Activated T-helper 1 cell treated with Interleukin-2 at 50 U/mL for 16 hours (primary cell): ENCODE measurements around the gene ELL2.
A peak's percentile ranks its signal among the peaks of the same experiment; 100 is the strongest.

Experiments
- DNase-seq: peaks from one replicate; pipeline ENCODE4 v3.0.0-alpha.2; 2020; ENCODE audit warnings: low read depth

Gene ELL2

DNA sequence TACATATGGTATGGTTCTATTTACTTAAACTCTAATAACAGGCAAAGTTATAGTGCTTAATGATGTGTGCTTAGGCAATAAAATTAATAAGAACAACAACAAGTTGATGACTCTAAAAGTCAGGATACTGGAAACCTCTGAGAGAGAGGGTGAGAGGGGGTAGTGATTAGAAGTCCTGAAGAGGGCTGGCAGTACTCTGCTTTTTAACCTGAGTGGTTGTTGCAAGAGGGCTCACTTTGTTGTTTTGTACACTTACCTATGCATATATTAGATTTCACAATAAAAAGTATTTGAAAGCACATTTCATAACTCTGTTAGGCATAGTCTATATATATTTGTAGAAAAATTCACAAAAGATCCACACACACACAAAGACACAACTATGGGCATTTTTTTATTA, 21.4 kb upstream of the ELL2 start:
- no peak for DNase-seq

DNA sequence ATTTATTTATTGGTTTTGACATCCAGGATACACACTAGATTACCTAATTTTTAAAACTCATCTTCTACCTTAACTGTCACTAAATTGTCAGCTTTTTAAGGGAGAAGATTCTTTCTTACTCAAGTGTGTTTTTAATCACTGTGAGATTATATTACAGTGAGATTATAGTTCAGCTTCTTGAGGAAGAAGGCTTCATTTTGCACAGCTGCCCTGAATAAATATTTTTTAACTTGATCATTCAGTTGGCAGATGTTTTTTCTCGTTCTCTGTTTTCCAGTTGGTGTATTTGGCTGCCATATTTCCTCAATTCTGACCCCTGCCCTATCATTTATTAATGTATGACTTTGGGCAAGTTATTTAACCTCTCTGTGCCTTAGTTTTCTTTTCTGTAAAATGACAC, 15.0 kb upstream of the ELL2 start:
- DNase-seq, result no peak

DNA sequence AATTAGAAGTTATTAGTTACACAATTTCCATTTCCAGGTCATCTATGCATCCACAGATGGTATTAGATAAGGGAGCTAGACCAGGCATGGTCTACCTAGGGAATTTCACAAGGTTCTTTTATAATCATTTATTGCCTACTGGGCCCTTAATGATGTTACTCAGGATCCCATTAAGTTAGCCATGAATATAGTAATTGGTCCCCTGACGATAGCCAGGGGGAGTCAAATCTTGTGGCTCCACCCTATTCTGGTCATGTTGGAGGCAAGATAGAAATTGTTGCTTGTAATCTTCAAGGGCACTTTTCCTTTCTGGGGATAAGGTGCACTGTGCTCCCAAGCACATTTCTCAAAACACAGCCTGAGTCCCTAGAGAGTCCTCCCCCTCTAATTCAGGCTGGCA, 14.1 kb upstream of the ELL2 start:
- no peak for DNase-seq

DNA sequence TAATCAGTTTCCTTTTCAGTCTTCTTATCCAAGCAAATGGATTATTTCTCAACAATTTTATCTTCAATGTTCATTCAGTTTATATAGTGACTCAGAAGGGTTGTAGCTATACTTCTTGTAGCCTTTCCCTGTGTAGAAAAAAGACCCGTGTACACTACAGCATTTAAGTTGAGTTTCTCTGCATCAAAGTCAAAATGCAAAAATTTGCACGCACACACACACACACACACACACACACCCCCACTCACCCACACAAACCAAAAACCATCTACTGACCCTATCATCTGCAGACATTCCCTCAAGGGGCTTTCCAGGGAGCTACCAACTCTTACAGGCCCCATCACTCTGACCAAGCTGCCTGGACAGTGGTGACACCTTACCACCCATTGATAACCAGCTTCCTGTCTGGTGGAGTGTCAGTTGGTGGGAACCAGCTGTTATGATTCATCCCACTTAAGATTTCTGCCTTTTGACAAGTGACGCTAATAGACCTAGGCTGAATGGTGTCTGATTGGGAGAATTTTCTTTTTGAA, 12.2 kb upstream of the ELL2 start:
- no peak for DNase-seq

DNA sequence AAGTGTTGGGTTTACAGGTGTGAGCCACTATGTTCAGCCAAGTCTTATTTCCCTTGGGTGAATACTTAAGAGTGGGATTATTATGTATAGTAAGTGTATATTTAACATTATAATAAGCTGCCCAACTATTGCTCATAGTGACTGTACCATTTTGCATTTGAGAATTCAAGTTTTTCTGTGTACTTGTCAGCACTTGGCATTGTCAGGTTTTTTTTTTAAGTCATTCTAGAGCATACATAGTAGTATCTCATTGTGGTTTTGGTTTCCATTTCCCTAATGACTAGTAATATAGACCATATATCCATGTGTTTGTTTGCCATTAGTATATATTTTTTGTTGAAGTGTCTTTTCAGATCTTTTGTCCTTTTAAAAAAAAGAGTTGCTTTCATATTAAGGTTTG, 10.5 kb upstream of the ELL2 start:
- DNase-seq, result no peak

DNA sequence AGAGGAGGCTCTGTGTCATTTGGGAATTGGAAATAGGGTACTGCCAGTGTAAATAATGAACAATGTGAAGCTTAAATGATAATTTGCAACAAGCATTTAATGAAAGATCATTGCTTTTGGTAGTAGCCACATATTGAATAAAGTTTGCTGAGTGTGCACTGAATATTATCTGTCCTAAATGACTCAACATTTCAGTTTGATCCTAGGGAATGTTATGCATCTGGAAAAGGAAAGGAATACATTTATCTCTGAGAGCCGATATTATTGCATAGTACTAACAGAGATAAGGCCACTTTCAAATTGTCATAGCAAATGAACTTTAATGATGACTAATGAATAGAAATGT, 8.7 kb upstream of the ELL2 start:
- DNase-seq, result no peak

DNA sequence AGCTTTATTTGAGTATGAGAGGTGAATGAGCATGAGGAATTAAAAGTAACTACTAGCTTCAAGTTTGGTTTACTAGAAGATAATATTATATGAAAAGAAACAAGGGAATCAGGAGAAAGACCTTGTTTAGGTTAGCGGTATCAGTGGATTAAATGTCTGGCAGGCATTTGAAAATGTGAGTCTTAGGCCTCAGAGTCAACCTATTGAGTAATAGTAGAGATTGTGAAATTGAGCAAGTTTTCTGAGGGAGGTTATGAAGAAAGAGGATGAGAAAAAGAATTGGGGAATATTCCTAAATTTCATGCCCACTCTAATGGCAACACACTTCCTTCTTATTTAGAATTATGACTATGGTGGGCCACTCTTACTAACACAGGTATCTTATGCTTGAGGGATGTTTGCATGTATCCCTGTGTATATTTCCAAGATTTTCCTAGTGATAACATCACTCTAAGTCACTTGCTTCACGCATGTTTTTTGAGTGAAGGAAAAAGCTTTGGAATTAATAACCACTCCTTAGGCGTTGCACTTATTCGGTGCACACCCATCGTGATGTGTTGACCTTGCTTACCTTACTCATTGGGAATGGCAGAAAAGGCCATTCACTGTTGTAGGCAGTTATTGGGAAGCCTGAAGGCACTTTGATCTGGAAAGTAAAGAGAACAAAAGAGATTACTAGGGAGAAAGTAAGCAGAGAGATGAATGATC, 8.2 kb upstream of the ELL2 start:
- DNase-seq, result no peak

DNA sequence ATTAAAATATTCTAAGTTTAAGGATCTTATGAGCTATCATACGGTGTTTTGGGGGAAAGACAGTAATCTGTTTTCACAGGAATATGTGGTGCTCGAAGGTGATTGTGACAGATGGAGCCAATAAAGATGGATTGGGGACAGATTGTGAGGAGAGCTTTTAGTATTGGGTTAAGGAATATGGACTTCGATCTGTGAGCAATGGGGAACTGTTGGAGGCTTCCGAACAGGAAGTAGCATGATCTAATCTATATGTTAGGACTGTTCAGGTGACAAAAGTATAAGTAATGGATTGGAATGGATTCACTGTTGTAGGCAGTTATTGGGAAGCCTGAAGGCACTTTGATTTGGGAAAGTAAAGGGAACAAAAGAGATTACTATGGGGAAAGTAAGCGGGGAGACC, 7.4 kb upstream of the ELL2 start:
- no peak for DNase-seq

DNA sequence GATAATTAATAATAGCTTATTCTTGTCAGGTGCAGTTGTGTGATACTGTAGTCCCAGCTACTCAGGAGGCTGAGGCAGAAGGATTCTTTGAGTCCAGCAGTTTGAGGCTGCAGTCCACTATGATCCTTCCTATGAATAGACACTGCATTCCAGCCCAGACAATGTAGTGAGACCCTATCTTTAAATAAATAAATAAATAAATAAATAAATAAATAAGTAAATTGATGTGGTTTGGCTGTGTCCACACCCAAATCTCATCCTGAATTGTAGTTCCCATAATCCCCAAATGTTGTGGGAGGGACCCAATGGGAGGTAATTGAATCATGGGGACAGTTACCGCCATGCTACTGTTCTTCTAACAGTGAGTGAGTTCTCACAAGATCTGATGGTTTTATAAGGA, 5.6 kb upstream of the ELL2 start:
- DNase-seq, result no peak

DNA sequence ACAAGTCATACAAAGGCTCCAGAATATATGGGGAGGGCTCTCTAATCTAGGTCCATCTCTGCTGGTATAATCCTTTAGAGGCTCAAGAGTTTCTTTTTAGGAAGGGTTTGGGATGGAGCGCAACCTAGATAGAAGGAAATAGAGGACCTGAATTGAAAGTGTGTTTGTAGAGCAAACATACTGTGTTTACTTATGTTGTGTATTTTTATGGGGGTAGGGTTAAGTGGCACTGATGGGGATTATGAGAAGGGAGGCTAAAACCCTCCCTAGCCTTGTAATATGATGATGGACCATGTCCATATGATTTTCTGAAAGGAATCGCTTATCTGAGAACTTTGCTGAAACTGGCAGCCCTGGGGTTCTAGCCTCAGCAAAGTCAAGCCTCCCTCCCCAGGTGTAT, 4.4 kb upstream of the ELL2 start:
- DNase-seq, result no peak

DNA sequence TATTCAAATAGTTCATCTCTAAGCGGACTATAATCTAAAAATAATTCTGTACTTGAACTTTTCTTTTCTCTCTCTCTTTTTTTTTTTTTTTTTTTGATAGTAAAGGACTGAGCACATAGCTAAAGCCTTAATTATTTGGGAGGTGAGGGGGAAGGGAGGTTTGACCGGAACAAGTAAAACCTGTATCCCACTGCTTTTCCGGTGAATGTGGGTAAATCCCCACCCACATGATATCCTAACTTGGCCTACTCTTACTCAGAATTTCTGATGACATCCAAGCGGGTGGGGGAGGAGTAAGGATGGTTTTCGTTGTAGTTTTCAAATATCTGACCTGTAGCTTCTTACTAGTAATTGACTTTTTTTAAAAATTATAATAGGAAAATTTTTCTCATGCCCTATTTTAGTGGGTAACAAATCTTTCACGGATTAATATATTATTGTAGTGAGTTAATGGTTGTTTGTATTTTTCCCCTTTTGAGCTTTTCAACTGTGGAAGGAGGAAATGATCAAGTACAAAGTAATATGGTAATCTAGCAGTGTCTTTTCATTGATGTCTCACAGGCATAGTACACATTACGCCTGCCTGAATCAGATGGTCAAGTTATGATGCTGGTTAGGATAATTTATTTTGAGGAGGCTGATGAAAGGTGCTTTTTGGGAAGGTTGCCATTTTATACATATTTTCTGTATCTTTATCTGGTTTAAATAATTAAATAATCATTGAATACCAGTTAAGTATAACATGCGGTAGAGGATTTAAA, 2.2 kb upstream of the ELL2 start:
- DNase-seq, result no peak

DNA sequence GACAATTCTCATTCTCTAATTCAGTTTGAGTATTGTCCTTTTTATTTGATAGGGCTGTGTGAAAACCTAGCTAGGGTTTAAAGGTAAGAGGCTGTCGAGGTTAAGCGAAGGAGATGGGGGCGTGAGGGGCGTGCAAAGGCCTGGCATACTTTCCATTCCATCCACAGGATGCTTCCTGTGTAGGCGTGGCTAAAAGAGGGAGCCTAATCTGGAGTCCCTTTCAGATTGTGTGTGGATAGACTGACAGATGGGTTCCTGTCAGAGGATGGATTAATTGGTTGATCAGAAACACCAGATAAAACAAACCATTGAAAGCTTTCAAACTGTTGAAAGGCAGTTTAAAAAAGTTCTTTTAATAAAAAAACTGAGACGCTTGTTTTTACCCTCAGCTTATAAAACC, 1.1 kb upstream of the ELL2 start:
- no peak for DNase-seq

DNA sequence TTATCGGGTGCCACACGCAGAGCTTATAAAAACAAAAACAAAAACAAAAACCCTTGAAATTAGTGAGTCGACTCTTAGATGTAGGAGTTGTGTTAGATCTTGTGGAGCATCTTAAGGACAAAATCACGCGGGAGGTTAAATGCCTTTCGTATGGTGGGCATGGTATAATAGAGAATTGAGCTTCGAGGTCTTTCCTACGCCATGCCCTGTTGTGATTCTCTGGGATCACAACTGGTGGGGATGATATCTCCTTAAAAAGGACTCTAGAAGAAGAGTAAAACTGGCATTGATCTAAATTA, 773 bp upstream of the ELL2 start:
- DNase-seq, result no peak

DNA sequence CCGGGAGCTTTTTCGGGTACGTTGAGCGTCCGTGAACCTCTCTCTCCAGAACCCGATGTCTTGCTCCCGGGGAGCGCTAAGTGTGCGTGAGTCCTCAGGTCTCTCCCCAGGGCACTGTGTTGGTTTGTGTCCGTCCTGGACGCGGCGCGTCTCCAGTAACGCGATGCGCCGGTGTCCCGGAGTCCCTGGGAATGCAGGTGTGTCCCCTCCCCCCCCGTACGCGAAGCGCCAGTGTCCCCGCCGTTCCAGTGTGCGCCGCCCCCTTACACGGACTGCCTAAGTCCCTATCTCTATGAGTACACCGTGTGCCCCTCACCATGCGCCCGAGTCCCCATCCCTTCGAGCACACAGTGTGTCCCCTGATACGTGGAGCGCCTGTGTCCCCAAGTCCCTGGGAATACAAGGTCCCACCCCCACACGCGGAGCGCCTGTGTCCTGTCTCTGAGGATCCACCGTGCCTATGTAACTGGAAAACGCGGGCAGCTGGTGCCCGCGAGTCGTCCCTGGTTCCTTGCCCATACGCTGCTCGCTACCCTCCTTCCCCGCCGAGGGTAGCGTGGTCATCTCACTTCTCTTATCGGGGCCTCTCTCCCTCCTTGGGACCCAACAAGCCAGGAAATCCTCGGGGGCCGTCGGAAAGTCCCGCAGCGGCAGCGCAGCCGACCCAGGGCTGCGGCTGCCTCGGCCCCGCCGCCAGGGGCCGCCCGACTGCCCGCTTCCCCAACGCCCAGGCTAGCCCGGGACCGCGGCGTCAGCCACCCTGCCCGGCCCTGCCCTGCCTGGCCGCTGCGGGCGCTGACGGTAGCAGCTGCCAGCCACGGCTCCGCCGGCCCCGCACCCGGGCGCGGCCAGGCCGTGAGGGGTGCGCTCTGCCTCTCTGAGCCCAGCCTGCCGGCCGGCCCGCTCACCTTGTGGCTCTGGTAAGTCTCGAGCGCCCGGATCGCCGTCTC, 709 bp downstream of the ELL2 start:
- peak; percentile 56 for DNase-seq

DNA sequence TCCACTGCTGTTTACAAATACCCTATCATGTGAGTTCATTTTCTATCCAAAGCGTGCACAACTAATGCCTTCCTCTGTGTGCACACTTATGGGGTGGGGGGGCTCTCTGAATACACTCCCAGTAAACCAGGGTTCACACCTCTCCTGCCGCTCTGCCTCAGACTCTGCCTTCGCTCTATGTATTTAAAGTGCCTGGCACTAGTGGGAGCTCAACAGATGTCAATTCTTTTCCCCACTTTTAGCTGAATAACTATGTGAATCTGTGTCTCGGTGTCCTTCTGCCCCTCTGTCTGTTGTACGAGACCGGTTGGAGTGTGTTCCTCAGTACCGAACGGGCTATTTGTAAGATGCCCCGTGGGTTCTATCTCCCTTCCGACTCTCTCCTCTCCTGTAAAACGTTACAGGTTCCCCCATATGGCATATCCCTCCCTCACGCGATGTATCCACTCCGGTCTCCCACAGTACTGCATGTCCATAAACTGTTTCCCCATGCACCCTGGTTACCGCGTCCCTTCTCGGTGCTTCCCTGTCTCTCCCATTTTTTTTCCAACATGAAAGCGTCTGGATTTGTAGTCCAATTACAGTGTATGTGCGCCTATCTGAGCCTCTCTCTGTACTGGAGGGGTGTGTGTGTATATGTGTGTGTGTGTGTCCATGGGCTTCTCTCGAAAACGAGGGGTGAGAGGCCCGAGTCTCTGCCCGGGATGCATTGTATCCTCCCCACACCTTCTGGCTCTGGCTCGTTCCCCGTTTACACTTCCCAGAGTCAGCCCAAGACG, 1.6 kb downstream of the ELL2 start:
- DNase-seq, result no peak

DNA sequence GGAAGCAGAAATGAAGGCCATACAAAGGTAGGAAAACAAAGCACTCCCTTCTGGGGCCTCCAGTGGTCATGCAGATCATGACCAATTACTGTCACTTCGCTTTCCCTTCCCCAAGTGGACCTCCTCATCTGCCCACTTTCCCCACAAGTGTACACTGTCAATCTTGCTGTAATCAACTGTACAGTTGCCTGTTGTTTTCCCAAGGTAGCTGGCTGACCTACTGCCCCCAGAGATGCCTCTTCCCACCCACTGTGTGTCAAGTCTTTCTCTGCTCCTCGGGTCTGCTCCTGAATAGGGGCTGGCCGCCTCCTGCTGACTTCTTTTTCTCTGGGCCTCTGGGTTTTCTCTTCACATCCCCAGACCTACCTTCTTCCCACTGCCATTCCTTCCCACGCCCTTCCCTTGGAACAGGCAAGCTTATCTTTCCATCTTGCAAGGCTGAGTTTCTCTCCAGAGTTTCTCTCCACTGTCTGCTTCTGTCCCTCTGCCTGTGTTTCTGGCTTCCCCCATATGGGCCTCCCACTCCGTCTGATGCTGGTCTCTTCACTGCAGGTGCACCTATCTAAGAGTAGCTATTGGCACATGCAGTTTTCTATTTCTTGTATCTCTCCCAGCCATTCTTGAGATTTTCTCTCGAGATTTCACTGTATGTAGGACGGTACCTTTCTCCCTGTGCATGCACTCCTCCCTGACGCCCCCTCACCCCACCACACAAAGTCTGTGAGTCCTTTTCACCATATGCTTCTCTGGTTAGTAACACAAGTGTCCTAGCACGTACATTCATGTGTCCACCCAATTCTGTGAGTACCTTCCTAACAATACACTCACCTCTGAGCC, 2.4 kb downstream of the ELL2 start:
- no peak for DNase-seq

DNA sequence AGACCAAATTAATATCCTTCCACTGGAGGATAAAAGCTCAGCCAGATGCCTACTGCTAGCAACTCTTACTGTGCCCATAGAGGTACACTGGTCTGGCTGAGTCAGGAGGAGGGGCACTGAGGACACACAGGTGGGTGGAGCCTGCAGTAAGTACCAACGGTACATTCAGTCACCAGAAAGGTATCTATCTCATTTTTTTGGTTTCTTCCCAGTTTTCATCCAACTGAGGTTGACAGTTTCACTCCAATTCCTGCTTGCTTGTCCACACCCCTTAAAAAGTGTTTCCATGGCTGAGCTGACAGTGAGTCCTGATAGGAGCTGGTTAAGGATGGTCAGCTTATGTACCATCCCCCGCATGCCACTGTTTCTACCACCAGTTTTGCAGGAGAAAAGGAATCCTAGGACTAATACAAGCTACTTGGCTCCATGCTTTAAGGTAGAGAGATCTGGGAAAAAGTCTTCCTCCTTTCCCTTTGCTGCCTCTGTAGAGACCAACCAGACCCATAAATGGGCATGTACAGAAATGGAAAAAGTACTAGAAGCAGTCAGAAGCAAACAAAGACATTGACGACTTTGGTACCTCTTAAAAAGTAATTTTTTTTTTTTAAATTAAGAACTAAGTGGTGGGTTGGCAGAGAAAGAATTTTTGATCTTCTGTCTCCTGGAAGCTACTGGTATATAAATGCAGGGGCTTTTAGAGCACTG, 3.2 kb downstream of the ELL2 start:
- no peak for DNase-seq

DNA sequence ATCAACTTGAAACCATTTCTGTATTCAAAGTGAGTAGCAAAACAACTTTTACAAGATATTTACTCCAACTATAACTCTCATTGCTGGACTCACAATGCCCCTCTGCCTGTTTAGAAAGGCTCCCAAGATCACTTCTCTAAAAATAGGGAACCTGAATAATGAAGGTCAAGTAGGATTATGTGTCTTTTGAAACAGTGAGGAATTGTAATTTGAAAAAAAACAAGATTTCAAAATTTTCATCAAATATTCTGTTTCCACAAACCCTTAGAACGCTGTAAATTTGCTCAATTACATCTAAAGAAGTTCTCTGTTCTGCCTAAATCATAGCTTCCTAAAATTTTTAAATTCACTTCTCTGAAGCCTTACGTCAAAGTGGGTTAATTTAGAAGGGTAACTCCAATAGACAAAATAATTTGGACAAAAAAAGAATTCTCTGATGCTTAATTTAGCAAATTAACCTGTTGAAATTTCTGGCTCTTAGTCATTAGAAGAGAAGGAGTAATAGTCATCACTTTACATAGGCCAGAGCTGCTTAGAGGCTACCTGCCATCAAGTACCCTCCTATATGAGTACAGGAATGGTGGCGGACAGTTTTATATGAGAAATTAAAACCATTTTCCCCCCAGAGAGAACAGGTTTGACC, 4.0 kb downstream of the ELL2 start:
- DNase-seq, result no peak

DNA sequence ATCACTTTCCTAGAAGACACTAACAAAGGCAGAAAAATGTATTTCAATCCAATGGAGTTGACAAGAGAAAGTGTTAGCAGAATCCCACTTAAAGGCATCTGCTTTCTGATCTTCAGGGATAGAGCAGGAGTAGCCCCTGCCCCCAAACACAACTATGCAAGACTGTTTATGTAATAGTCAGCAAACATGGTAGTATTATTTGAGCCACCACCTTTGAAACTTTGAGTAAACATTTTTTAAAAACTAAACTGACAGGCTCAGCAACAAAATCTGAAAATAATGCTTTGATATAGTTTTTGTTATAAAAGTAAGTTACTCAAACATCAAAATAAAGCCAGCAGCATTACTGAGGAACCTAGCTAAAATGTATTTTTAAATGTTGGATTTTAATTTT, 4.8 kb downstream of the ELL2 start:
- no peak for DNase-seq
